Pulmonary artery endothelial cell (primary cell): ENCODE results near the gene RPS5. TPM values are rescaled to one million over a fixed set of nuclear protein-coding genes. Genes with fewer than 3 reads are reported as not detected.
"Not testable (repeated sequence)": the region's sequence is repeated elsewhere in the genome, so short reads cannot be mapped to it uniquely, and the experiment has no call there.

Experiments used
- DNase-seq: peaks from one replicate; pipeline ENCODE4 v3.0.0-alpha.2; 2011; ENCODE audit warnings: low read depth, low spot score
- total RNA-seq: library from RNA; depleted of rRNA; stranded (reverse); fragments of >200 nt; gene quantifications from 2 replicates; pipeline ENCODE4 v1.2.3, GENCODE V29; 2014

Gene RPS5
- total RNA-seq, 1 donor from 2014 or later: 2,639 TPM

- no peak for DNase-seq
Measured at GRCh38 chr19:58356766-58357480, 30.1 kb upstream of the RPS5 start.

- no peak for DNase-seq
Measured at GRCh38 chr19:58357481-58358145, 29.5 kb upstream of the RPS5 start.

GRCh38 chr19:58361900-58362271 lies 25.2 kb upstream of the RPS5 start:
- peak; percentile 19 for DNase-seq

GRCh38 chr19:58362272-58362994 lies 24.6 kb upstream of the RPS5 start, which contains the start of gene ZNF497:
ZNF497 (minus strand) TSS chr19:58362751; CDS start chr19:58357635, 5,116 bp downstream.
- DNase-seq: peak; percentile 83

GRCh38 chr19:58364146-58364545 lies 22.9 kb upstream of the RPS5 start:
- no peak for DNase-seq

- no peak for DNase-seq
Measured at GRCh38 chr19:58366585-58367430, 20.3 kb upstream of the RPS5 start.

- DNase-seq: no peak
Measured at GRCh38 chr19:58367698-58368454, 19.2 kb upstream of the RPS5 start.

GRCh38 chr19:58368561-58369360 lies 18.3 kb upstream of the RPS5 start:
- no peak for DNase-seq

- DNase-seq: no peak
Measured at GRCh38 chr19:58372311-58373133, 14.5 kb upstream of the RPS5 start.

GRCh38 chr19:58374200-58374599 lies 12.9 kb upstream of the RPS5 start:
- no peak for DNase-seq

- not testable (repeated sequence) for DNase-seq
Measured at GRCh38 chr19:58376724-58377123, 10.3 kb upstream of the RPS5 start.

GRCh38 chr19:58379246-58379645 lies 7.8 kb upstream of the RPS5 start:
- DNase-seq: no peak

- no peak for DNase-seq
Measured at GRCh38 chr19:58380037-58380661, 6.9 kb upstream of the RPS5 start.

- peak; percentile 100 for DNase-seq
Measured at GRCh38 chr19:58380662-58381459, 6.2 kb upstream of the RPS5 start, which contains the start of gene ZNF837. ZNF837 (minus strand) TSS chr19:58381030; CDS start chr19:58369332, 11,698 bp downstream.

GRCh38 chr19:58381460-58382212 lies 5.4 kb upstream of the RPS5 start:
- no peak for DNase-seq

GRCh38 chr19:58382997-58383603 lies 4.0 kb upstream of the RPS5 start:
- no peak for DNase-seq
